Glutamatergic neuron (in vitro differentiated cells): ENCODE results near the gene CCDC50. TPM values are rescaled to one million over a fixed set of nuclear protein-coding genes. Genes with fewer than 3 reads are reported as not detected.

Source experiments
- DNase-seq: peaks from one replicate; pipeline ENCODE4 v3.0.0; 2022
- H3K27ac Mint-ChIP-seq: one replicate; pipeline ENCODE4 v1.8.0; 2020; ENCODE audit warnings: mild to moderate bottlenecking, mixed read lengths, inconsistent platforms; ENCODE audit not compliant: unreplicated experiment
- H3K27me3 Mint-ChIP-seq: one replicate; pipeline ENCODE4 v1.8.0; 2020; ENCODE audit warnings: mild to moderate bottlenecking, moderate library complexity, mixed read lengths, inconsistent platforms; ENCODE audit not compliant: unreplicated experiment
- H3K36me3 Mint-ChIP-seq: one replicate; pipeline ENCODE4 v1.8.0; 2020; ENCODE audit warnings: mild to moderate bottlenecking, mixed read lengths, inconsistent platforms; ENCODE audit not compliant: unreplicated experiment
- H3K4me1 Mint-ChIP-seq: one replicate; pipeline ENCODE4 v1.8.0; 2020; ENCODE audit warnings: mild to moderate bottlenecking, low read depth, mixed read lengths, inconsistent platforms; ENCODE audit not compliant: unreplicated experiment
- H3K4me3 Mint-ChIP-seq: one replicate; pipeline ENCODE4 v1.8.0; 2020; ENCODE audit warnings: mild to moderate bottlenecking, mixed read lengths, inconsistent platforms; ENCODE audit not compliant: unreplicated experiment
- H3K9me3 Mint-ChIP-seq: one replicate; pipeline ENCODE4 v1.8.0; 2020; ENCODE audit warnings: mild to moderate bottlenecking, moderate library complexity, mixed read lengths, inconsistent platforms; ENCODE audit not compliant: unreplicated experiment
- total RNA-seq: library from RNA; stranded (reverse); fragmentation: NEBNext Ultra II Directional; extraction: Animal tissue kit (Norgen Biotek cat#: 25700); gene quantifications from one replicate; pipeline ENCODE4 v1.2.1, GENCODE V29; 2021; ENCODE audit not compliant: unreplicated experiment
- TF ChIP-seq, protein P1 (sequence below): fragments of 200-600 bp; sonication (generic); IDR thresholded peaks from one replicate; pipeline ENCODE4 v1.5.0; 2021; ENCODE audit not compliant: partially characterized antibody, unreplicated experiment

CCDC50 gene
- total RNA-seq, 1 donor from 2014 or later, result 144 TPM

DNA sequence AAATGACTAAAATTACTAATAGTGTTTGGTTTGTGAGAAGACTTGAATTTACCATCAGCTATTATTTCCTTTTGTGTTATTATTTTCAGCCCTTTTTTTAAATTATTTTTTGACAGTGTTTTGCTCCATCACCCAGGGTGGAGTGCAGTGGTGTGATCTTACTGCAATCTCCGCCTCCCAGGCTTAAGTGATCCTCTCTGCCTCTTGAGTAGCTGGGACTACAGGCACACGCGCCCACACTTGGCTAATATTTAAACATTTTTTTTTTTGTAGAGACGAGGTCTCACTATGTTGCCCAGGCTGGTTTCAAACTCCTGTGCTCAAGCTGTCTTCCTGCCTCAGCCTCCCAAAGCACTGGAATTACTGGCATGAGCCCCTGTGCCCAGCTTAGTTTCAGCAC lies 32.8 kb downstream of the CCDC50 start:
- peaks cover 7% of the 10 kb centered on the region for H3K36me3 Mint-ChIP-seq
- no peak overlapping the region for H3K4me3 Mint-ChIP-seq
- H3K4me1 Mint-ChIP-seq, result peaks cover 18% of the 10 kb centered on the region

DNA sequence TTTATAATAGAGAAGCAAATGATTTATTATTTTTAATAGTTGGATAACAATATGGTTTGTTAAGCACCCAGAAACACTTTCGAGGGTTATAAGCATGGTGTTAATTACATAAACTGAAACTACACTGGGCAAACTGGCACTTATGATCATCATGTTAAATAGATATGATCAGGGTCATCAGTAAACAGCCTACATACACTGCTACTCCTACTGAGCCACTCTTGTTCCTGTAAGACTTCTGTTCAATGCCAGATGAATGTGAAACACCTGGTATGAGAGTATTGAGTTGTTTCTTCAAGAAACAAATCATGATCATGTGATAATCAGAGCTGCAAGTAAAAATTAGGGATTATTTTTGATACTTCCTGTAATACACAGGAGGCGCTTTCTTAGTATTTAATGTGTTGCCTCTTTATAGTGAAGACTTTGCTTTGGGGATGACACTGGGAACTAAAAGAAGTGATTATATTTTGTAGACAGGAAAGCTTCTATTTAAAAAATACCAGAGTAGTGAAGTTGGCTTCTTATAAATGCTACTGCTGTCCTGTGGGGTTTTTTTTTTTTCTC lies 33.4 kb downstream of the CCDC50 start:
- H3K36me3 Mint-ChIP-seq, result peaks cover 7% of the 10 kb centered on the region
- TF ChIP-seq, protein P1, sequence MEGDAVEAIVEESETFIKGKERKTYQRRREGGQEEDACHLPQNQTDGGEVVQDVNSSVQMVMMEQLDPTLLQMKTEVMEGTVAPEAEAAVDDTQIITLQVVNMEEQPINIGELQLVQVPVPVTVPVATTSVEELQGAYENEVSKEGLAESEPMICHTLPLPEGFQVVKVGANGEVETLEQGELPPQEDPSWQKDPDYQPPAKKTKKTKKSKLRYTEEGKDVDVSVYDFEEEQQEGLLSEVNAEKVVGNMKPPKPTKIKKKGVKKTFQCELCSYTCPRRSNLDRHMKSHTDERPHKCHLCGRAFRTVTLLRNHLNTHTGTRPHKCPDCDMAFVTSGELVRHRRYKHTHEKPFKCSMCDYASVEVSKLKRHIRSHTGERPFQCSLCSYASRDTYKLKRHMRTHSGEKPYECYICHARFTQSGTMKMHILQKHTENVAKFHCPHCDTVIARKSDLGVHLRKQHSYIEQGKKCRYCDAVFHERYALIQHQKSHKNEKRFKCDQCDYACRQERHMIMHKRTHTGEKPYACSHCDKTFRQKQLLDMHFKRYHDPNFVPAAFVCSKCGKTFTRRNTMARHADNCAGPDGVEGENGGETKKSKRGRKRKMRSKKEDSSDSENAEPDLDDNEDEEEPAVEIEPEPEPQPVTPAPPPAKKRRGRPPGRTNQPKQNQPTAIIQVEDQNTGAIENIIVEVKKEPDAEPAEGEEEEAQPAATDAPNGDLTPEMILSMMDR, result no peak
- no peaks in the 10 kb centered on the region for H3K9me3 Mint-ChIP-seq
- no peak overlapping the region for H3K27ac Mint-ChIP-seq
- H3K4me3 Mint-ChIP-seq, result no peak overlapping the region
- no peak for DNase-seq
- H3K27me3 Mint-ChIP-seq, result peaks cover 3% of the 10 kb centered on the region
- peaks cover 17% of the 10 kb centered on the region for H3K4me1 Mint-ChIP-seq

More for the DNA sequence above, 32.8 kb downstream of the CCDC50 start:
- Mint-ChIP-seq H3K27me3 (peaks cover 3% of the 10 kb centered on the region), H3K27ac (peak overlapping the region; percentile 1), H3K9me3 (no peaks in the 10 kb centered on the region)
- DNase-seq, result no peak
- TF ChIP-seq, protein P1, result no peak

DNA sequence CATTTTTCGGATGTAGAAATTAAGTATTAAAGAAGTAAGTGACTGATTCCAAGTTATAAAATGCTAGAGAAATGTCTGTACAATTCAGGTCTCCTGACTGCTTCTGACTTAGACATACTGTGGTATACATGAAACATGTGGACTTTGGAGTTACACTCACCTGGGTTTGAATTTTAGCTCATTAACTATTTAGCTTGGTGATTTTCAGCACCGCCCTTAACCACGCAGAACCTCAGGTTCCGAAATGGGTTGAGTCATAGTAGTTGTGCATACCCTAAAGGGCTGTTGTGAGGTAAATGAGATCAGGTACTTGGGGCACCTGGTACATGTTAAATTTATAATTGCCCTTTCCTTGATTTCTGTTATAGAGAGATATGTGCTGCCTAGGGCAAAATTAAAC lies 34.0 kb downstream of the CCDC50 start:
- TF ChIP-seq, protein P1, result no peak
- Mint-ChIP-seq H3K4me3 (no peak overlapping the region), H3K27ac (no peak overlapping the region), H3K36me3 (peaks cover 7% of the 10 kb centered on the region), H3K27me3 (peaks cover 3% of the 10 kb centered on the region), H3K4me1 (peaks cover 20% of the 10 kb centered on the region), H3K9me3 (no peaks in the 10 kb centered on the region)
- no peak for DNase-seq

DNA sequence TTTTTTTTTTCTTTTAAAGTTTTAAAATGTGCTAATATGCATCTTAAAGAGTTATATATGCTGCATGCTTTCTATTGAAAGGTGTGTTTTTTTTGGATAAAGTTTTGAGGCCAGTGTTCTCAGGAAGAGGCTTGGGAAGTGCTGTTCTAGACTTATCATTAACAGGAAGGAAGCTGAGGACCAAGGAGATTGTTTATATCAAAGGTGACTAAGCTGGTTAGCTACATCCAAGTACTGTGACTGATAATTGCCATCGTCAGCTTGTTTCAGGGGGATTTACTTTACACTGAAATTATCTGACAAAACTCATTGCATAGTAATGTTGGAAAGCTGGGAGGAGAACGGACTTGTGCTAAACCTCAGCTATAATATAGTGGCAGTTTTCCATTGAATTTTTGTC lies 37.5 kb downstream of the CCDC50 start:
- H3K4me3 Mint-ChIP-seq, result no peak overlapping the region
- H3K4me1 Mint-ChIP-seq, result peaks cover 18% of the 10 kb centered on the region
- H3K36me3 Mint-ChIP-seq, result no peaks in the 10 kb centered on the region
- TF ChIP-seq, protein P1, result no peak
- no peaks in the 10 kb centered on the region for H3K9me3 Mint-ChIP-seq
- no peak overlapping the region for H3K27ac Mint-ChIP-seq
- H3K27me3 Mint-ChIP-seq, result no peaks in the 10 kb centered on the region
- DNase-seq, result no peak

DNA sequence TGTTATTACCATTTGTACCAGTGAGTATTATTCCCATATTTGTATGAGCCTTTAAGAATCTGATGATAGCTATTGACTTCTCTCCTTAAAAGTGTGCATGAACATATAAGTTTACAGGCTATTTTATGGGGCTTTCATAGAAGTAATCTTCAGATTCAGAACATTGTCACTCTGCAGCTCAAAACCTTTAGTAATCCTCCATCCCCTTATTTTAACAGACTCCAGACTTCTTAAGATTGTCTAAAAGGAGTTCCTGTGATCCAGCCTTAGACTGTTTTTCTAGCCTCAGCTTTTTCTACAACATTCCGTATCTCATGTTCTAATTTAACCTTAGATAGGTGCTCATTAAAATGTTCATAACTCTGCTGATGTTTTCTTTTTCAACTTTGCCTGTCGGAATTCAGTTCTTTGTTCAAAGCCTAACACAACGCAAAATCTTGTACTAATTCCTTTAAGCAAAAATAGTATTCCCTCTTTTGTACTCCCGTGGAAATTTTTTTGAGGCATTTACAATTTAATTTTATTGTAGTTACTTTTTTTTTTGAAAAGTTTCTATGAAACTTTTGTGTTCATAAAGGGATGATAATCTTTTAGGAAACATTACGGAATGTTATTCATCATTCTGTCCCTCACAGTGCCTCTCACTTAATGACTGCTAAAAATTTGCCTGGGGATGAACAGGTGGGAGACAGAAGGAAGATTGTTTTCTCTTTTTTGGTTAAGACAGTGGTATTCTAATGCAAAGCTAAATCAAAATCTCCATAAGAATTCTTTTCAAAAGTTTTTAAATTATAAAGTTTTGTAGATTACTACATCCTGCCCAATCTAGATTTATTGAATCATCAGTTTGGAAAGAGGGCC lies 39.8 kb downstream of the CCDC50 start:
- Mint-ChIP-seq H3K27ac (no peak overlapping the region), H3K9me3 (no peaks in the 10 kb centered on the region), H3K4me3 (no peak overlapping the region), H3K4me1 (peaks cover 16% of the 10 kb centered on the region), H3K27me3 (no peaks in the 10 kb centered on the region), H3K36me3 (no peaks in the 10 kb centered on the region)
- TF ChIP-seq, protein P1, result no peak
- no peak for DNase-seq
